Measurements from ENCODE around the gene ANKRD6.

The ANKRD6 gene

DNA sequence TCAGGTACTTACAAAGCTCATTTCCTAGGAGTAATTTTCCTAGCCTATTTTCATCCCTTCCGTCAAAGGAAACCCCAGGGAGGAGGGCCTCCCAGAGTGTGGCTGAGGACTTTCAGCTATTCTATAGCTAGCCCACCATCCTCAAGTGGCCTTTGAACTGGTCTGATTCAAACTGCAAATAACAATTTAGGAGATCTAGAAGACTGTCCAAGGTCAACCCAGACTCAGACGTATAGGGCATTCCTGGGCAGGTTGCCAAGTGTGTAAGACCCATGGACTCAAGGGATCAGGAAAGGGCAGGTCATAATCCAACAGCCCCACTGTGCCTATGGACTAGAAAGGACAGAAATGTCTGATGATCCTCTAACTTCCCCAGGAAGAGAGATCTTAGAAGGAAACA lies 18.7 kb upstream of the ANKRD6 start:
- no peak for DNase-seq

DNA sequence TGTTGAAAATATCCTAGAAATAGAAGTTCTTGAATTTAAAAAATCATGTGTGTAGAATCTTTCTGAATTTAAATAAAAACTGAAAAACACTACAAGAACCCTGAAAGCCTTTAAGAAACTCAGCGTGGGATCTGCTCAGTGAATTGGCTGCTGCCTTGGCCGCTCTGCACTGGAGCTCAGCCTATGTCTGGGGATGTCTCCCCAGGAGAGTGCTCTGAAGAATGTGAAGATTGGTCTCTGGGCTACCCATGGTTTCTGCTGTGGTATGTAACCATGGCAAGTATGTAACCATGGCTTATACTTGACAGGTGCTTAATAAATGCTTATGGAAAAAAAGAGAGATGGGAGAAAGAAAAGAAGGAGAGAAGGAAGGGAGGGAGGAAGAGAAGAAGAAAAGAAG lies 17.8 kb upstream of the ANKRD6 start:
- no peak for DNase-seq

DNA sequence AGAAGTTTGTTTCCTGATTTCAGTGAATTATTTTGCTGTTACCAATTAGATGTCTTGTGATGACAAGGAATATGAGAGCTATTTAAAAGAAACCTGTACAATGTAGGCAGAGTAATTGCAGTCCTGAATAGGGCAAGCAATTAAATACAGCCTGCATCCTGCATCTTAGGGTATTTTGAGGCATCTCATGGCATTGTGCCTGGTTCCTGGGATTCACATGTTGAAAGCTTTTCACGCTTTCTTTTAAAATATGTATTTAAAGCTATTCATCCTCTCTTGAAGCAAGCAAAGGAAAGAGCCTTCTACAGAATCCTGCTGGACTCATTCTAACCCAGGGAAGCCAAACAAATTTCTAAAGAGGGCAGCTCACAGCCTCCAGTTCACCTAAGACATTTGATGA lies 16.2 kb upstream of the ANKRD6 start:
- DNase-seq, result no peak

DNA sequence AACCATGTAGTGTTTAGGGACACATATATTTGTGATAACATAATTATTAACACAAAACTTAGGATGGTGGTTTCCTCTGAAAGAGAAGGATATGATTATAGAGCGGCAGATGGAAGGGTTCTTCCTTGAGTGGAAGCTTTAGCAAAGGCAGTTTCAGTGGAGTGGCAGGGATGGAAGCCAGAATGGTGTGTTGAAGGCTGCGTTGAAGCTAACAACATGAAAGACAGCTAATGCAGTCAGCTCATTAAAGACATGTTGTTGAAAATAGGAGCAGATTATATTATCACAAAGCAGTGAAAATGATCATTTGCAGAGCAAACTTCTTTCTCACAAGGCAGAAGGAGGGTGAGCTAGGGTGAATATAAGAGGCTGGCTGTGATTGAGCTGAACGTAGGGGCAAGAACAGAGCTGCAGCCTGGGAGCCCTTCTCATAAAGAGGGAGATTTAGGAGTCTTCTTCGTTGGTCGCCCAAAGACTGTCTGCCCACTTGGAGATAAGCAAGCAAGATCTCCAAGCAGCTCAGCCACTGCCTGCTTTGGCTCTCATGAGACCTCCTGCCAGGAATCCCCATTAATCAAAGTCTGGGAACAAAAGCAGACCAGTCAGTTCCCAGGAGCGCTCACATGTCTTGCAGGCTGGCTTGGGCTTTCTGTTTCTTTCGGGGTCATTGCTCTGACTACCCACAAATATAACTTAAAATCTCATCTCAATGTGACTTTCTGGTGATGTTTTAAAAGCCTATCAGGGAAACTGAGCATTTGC lies 2.6 kb upstream of the ANKRD6 start:
- DNase-seq, result no peak

DNA sequence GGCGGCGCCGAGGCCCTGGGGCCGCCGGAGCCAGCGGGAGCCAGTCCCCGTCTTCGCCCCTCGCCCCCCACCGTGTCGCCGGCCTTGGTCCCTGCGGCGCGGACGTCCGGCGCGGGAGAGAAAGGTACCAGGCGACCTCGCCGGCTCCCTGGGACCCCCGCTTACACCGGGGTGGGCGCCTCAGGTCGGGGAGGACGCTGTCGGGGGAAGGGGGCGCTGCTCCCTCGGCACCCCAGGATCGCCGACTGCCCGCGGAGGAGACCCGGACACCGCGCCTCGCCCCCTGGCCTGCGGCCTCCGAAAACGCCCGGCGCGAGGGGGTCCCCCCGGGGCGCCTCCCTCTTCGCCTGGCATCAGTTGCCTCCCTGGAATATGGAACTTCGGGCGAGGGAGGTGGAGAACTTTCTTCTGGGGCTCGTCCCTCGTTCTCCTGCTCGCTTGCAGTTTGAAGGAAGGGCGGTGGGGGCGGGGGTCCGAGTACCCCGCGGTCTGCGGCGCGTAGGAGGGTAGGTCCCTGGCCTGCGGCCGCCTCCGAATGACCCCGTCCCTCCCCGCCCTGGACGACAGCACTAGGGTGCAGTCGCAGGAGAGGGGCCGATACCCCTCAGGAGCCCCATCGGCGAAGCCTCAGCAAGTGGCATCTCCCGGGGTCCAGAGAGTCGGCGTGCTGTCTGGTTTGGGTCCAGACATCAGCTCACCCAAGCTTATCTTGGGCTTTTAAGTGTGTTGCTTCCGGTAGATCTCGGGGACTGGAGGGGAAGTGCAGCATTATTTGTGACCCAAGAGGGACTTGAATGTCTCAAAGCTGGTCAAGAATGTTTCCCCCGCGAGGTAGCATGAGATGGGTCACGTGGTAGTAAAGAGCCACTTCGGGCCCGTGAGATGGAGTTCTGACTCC lies 549 bp downstream of the ANKRD6 start:
- DNase-seq, result no peak

DNA sequence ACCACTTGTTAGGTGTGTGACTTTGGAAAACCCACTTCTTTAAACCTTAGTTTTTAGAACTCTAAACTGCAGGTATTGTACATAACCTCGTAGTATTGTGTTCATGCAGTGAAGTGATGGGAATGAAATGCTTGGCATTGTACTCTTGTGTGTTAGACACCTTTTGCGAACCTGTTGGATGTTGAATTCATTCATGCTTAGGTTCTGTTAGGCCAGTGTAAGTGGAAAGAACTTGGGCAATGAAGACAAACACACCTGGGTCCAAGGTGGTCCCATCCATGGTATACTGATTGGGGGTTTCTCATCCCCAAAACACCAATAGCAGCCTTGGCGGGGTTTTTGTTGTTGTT lies 1.2 kb downstream of the ANKRD6 start:
- DNase-seq, result no peak

DNA sequence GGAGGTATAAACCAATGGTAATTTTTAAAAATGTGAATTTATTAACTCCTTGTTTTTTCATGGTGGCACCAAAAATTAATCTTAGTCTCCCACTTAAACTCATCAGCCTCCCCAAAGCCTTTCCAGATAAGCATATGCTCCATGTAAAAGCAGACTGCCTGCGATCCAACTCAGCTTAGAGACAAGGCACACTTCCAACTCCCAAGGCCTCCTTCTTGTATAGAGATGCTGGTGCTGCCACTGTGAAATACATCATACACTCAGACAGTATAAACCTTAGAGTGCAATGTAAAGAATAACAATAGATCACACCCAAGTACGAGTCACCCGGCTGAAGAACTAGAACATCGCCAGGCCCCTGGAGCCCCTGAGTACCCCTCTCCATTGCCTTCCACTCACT lies 2.0 kb downstream of the ANKRD6 start:
- DNase-seq, result no peak

DNA sequence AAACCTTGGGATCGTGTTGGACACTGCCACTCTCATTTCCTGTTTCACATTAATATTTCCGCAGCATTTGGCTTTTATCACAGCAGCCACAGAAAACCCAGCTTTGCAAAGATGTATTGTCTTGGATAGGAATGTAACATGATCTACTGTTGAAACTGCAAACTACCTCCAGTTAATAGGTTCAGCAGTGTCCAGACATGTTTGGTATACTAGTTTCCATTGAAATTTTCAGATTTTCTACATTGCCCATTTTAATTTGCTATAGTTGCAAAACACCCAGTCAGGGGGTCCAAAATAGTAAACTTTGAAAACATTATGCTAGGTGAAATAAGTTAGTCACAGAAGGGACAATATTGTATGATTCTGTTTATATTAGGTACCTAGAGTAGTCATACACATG lies 3.3 kb downstream of the ANKRD6 start:
- no peak for DNase-seq

DNA sequence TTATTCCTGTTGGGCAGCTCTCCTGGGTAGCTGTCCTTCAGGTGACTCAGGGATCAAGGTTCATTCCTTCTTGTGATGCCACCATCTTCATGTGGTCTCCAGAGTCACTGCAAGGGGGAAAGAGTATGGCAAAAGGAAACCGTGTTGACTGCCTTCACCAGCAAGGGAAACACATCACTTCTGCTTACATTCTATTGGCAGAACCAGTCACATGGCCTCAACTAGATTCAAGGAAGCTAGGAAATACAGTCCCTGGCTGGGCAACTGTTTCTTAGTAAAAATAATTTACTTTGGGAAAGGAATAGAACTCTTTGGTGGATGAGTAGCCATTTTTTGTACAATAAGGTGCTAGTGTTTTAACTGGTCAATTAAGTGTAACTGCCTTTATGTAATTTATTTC lies 5.3 kb downstream of the ANKRD6 start:
- no peak for DNase-seq

DNA sequence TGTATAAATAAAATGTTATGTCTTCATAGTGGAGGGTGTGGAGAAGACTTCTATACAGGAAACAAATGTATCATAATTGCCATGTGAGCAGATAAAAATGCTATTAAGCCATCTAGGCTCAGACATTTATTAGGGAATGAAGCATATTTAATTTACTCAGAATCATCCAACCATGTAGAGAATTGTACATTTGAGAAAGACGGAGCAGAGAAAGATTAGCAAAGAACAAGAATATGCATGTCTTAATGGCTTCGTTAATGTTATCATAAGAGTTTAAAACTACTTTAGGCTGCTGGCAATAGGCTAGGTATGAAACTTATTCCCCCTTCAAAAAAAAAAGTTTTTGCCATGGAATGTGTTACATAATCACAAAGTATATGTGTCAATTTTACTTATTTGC lies 6.1 kb downstream of the ANKRD6 start:
- DNase-seq, result no peak

DNA sequence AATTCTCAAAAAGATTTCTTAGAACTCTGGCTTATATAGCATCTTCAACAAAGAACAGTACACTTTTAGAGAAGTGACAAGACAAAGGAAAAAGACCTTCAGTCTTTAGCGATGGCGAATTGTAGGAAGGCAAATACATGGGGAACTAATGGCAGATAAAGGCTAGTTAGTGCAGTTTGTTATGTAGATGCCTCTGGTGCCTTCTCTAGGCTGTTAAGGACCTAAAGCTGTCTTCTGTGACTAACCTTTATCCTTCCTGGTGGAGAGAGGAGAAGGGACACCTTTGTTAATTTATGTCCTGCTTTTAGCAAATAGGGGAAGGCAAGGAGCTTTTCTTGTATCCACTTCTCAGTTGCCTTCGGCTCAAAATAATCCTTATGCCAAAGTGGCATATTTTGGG lies 7.2 kb downstream of the ANKRD6 start:
- DNase-seq, result no peak

DNA sequence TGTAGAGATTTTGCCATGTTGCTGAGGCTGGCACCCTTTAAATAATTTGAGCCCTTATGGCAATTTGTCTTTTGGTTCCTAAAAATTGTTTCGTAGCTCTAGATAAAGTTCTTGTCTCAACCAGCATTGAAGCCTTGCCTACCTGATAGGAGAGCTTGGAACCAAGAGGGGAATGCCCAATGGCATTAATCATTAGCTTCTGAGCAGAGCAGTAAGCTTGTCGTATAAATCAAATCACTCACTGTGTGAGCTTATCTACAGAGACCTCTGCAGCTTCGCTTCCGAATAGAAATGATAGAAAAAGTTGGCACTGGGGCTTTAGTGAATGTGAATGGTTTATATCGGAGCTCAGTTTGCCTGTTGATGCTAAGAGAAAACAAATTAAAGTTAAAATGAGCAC lies 10.7 kb downstream of the ANKRD6 start:
- no peak for DNase-seq

DNA sequence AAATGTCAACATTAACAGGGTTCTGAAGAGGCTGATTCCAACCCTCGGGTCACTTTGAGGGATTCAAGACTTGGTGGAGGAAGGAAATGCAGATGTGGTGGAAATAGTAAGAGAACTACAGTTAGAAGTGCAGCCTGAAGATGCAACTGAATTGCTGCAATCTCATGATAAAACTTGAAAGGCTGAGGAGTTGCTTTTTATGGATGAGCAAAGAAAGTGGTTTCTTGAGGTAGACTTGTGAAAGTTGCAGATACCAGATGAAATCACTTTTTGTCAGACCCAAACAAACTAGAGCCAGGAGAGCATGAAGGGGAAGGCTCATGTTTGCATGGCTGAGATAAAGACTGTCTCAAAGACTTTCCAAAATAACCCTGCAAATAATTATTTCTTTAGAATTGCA lies 16.2 kb downstream of the ANKRD6 start:
- no peak for DNase-seq

DNA sequence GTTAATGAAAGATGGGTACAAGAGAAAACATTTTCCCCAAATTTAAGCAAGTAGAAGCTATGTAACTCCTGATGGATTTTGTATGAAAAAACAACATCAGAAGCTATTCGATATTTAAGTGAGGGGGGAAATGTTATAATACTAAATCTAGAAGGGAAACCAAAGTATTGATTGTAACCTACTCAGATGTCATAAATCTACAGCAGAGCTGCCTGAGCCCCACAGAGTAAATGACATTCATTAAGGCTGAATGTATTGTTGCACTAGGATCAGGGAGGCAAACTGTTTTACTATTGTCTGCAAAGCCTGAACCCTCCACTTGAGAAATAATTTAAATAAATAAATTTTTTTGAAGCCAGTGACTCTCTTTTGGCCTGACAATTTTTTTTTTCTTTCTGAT lies 19.3 kb downstream of the ANKRD6 start:
- DNase-seq, result no peak

DNA sequence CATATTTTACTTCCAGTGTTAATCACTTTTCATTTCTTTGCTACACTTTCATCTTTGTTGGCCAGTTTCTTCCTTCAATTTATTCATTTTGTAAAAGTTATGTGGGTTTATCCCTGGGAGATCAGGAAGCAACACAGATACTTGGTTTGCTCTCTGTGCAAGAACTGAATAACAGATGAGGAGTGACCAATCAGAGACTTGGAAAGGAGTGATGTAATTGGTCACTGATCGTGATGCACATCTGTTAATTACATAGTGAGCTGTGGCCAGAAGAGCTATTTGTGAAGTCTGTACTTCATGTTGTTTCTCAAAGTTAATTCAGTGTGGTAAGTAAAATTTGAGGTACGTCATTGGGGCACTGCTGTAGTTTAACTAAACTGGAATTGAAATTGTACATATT lies 21.3 kb downstream of the ANKRD6 start:
- DNase-seq, result no peak

DNA sequence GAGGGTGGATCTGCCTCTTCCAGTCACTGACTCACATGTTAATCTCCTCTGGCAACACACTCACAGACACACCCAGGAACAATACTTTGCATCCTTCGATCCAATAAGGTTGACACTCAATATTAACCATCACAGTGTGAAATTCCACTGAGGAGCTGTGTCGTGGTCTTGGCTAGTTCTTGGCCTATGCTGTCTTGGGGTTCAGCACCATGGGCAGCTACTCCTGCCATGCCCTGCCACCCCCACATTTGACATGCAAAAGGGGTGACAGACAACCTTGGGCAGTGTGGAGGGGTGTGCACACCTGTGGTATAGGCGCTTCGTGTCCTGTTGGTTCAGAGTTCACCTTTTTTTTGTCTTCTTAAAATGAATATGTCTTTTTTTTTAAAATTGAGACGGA lies 25.8 kb downstream of the ANKRD6 start:
- DNase-seq, result no peak

DNA sequence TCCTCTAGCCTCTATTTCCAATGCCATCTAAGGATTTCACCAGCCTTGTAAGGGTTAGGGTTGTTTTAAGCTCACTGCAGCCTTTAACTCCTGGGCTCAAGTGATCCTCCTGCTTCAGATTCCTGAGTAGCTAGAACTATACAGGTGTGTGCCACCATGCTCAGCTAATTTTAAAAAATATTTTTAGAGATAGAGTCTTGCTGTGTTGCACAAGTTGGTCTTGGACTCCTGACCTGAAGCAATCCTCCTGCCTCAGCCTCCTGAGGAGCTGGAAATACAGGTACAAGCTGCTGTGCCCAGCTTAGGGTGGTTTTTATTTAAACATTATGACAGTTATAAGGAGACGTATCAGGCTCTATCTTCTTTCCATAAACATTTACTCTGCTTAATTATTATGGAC lies 26.5 kb downstream of the ANKRD6 start:
- DNase-seq, result no peak

DNA sequence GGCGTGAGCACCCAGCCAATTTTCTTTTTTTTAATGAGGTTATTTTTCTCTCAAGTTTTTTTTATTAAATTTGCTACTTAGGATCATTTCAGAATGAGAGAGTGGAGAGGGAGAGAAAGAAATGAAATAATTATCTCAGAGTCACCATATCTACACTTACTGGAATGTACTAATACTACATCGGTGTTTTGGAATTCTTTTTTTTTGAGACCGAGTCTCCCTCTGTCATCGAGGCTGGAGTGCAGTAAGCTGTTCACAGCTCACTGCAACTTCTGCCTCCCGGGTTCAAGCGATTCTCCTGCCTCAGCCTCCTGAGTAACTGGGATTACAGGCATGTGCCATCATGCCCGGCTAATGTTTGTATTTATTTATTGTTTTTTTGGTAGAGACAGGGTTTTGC lies 27.8 kb downstream of the ANKRD6 start:
- no peak for DNase-seq

DNA sequence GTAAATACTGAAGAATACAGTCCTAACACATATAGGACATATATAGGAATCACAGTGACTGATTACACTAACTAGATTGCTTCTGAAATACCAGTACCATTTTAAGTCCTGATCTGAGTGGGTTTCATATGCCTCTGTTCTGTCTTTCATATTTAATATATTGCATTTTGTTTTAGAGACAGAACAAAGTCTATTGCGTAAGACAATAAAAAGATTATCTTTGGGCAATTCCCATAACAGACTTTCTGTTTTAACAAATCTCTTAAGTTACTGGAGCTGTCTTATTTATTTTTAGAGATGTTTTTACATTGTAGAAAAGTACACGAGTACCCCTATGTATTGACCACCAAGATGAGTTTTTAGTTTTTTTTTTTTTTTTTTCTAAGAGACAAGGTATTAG lies 29.6 kb downstream of the ANKRD6 start:
- DNase-seq, result no peak

DNA sequence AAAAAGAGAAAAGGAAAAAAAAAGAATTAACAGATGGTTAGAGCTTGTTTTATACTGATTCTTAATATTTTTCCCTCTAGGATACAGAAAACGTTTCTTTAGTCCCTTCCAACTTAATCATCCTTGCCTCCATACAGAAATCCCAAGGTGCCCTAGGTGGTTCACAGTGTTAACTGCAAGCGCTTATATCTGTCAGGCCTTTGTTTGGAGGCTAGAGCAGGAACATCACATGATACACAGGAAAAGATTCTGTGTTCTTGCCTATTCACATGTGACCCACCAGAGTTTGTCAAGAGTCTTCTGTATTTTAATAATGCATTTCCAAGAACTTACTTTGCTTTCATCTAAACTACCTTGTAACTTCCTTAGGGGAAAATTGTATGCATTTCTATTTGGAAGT lies 31.3 kb downstream of the ANKRD6 start:
- DNase-seq, result no peak

DNA sequence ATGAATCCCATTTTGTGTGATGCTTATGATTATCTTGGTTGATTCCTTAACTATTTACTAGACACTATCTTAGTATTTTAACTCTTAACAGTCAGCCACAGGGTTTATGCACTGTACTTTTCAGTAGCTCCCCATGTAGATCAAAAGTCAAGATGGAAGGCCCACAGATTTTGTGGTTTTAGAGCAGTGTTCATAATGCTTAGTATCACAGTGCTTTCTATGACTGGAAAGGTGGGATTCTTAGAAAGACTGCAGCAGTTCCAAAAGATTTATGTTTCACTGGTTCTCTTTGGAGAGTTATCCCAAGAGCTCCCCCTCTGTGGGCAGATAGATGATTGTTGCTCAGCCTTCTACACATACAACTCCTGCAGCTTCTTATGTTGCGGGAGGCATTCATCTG lies 34.5 kb downstream of the ANKRD6 start:
- DNase-seq, result no peak

DNA sequence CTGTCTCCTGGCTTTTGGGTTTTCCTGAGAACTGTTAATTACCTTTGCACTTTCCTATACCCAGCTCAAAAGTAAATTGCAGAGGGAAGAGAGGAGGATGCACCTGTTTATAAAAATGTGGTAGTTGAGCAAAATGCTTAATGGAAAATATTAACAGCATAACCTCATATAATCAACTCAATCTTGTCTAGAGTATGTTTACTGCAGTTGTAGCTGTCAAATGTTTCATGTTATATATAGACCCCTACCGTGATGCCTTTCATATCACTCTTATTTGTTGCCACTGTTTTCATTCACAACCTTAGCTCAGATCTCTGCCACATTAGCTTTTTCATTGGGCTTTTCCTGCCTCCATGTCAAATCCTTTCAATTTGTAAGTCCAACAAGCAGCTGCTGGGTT lies 36.0 kb downstream of the ANKRD6 start:
- no peak for DNase-seq

DNA sequence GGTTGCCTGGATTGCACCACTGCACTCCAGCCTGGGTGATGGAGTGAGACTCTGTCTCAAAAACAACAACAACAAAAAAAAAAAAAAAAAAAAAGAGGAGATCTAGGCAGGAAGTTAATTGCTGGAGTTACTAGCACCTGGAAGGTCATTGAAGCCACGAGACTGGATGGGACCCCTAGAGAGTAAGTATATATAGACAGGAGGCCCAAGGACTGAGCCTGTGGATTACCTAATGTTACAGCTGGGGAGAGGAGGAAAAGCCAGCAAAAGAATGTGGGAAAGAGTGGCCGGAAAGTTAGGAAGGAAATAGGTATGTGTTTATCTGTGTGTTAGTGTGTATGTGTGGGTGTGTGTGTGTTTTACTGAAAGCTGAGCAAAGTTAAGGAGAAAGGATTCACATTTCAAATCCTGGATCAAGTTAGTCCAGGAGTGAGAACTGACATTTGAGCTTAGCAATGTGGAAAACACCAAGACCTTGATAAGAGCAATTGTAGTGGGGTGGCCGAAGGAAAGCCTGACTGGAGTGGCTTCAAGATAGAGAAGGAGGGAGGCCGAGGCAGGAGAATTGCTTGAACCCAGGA lies 38.4 kb downstream of the ANKRD6 start:
- no peak for DNase-seq

DNA sequence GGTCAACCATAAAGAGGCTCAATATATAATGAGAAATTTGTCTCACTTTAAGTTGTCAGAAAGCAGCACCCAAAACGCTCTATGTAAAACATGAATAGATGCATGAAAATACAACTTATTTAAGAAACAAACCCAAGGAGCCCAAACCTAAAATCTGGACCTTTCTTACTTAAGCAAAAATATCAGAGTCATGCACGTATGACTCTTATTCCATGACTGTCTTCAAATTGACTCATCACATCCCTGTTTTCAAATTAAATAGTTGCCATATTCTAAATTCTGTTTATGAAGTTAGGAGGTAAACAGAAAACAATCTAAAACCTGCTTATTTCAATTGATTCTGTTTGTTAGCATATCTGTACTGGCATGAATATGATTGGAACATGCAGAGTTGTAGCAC lies 42.1 kb downstream of the ANKRD6 start:
- no peak for DNase-seq
